ENCODE results near the gene TIGD3. TPM values are rescaled to one million over a fixed set of nuclear protein-coding genes. Genes with fewer than 3 reads are reported as not detected.

TIGD3 gene
- total and polyA plus RNA-seq, 2 of the 8 experiments (the other 6 are each of a cell fraction or from before 2014, with no cell fraction given), result 1.1 to 1.3 TPM

GRCh38 chr11:65373839-65374580 is 19.5 kb downstream of the TIGD3 start (continued):
- no peak for TF ChIP-seq RBBP5 (IDR thresholded peaks at IDR 0.05; ENCODE audit: borderline replicate concordance, low read depth, low read length)
- no peak for TF ChIP-seq E2F6 (IDR thresholded peaks at IDR 0.05)
- no peak for TF ChIP-seq CREB1 (IDR thresholded peaks at IDR 0.05)
- no peak for TF ChIP-seq POLR2AphosphoS5 (IDR thresholded peaks at IDR 0.05; ENCODE audit: low read depth, low read length)

Data from H1 (cell line).